K562 (cell line): ENCODE results near the gene MEA1. TPM values are rescaled to one million over a fixed set of nuclear protein-coding genes. Genes with fewer than 3 reads are reported as not detected.

Experiments used
- BCOR ChIP-seq: fragments of 450-650 bp; IDR thresholded peaks from 2 replicates; pipeline ENCODE4 v1.6.1; 2016
- FOXA3 ChIP-seq, 2 experiments: fragments of 450-650 bp in 1 of 2; sonication (generic) in 1 of 2; formaldehyde crosslinking; IDR thresholded peaks in 1 of 2; conservative IDR thresholded peaks in 1 of 2; 2 replicates each; pipeline versions ENCODE4 v1.4.0 to v1.8.0; 2020 to 2022; ENCODE audit warnings: mild to moderate bottlenecking in 2 of 2, missing genetic modification reagents in 1 of 2
- KDM1A ChIP-seq, 2 experiments: fragments of 450-650 bp; IDR thresholded peaks; 2 replicates each; pipeline ENCODE4 v1.6.1; 2016; ENCODE audit warnings: mild to moderate bottlenecking in 2 of 2
- KLF10 ChIP-seq: fragments of 250-450 bp; sonication (Bioruptor Pico); IDR thresholded peaks from 2 replicates; pipeline ENCODE4 v1.6.1; 2021; ENCODE audit warnings: matching md5 sums
- NFIX ChIP-seq: fragments of 250-450 bp; sonication (Bioruptor Pico); IDR thresholded peaks from 2 replicates; pipeline ENCODE4 v1.4.0; 2020; ENCODE audit warnings: low read depth, mild to moderate bottlenecking, moderate library complexity
- PTRF ChIP-seq: fragments of 450-650 bp; IDR thresholded peaks from 2 replicates; pipeline ENCODE4 v1.6.1; 2016; ENCODE audit warnings: mild to moderate bottlenecking, missing genetic modification characterization, missing compliant biosample characterization
- RBM25 ChIP-seq: fragments of 200-400 bp; formaldehyde crosslinking; IDR thresholded peaks from 2 replicates; pipeline ENCODE4 v1.6.1; 2018; ENCODE audit warnings: low read length, low read depth, moderate library complexity; ENCODE audit not compliant: severe bottlenecking
- RHOXF2B ChIP-seq: fragments of 250-450 bp; sonication (Bioruptor Pico); conservative IDR thresholded peaks from 2 replicates; pipeline ENCODE4 v1.5.1; 2021
- SMARCB1 ChIP-seq: IDR thresholded peaks from 2 replicates; pipeline ENCODE4 v1.6.1; 2011; ENCODE audit warnings: improper control_type of control experiment, low read depth; ENCODE audit not compliant: insufficient read length
- SRF ChIP-seq, 2 experiments: fragments of 250-450, 450-650 bp in 1 of 2; sonication (Bioruptor Pico) in 1 of 2; sonication (generic) in 1 of 2; formaldehyde crosslinking; IDR thresholded peaks; 2 replicates each; pipeline versions ENCODE4 v1.5.0 to v1.5.1; 2020 to 2022; ENCODE audit warnings: mild to moderate bottlenecking in 1 of 2, missing genetic modification reagents in 1 of 2
- TARDBP ChIP-seq: fragments of 450-650 bp; IDR thresholded peaks from 2 replicates; pipeline ENCODE4 v1.6.1; 2016
- TBP ChIP-seq: optimal IDR thresholded peaks from 2 replicates; pipeline ENCODE3; 2011; ENCODE audit warnings: low read depth, low read length, improper control_type of control experiment
- ZFP36 ChIP-seq: fragments of 150-350 bp; IDR thresholded peaks from 2 replicates; pipeline ENCODE4 v1.6.1; 2018; ENCODE audit warnings: low read length, low read depth; ENCODE audit not compliant: partially characterized antibody
- ZMIZ1 ChIP-seq, 2 experiments: fragments of 150-350 bp in 1 of 2; IDR thresholded peaks; 2 replicates each; pipeline ENCODE4 v1.6.1; 2012 to 2016; ENCODE audit warnings: low read depth in 2 of 2, low read length in 2 of 2, mild to moderate bottlenecking in 1 of 2, moderate library complexity in 1 of 2
- ZSCAN29 ChIP-seq: fragments of 450-650 bp; IDR thresholded peaks from 2 replicates; pipeline ENCODE4 v1.6.1; 2017
- polyA plus RNA-seq, 8 experiments: library from polyadenylated mRNA; depleted of rRNA in 4 of 8; stranded (reverse) in 5 of 8; unstranded in 3 of 8; fragments of >200 nt; fragmentation: Nextera tagmentation in 2 of 8; fragmentation: Illumina TruSeq in 1 of 8; extraction: Ambion mirVana in 2 of 8; extraction: Trizol in 1 of 8; gene quantifications; 2 replicates each; pipeline versions ENCODE4 v1.2.1 to v1.2.3, GENCODE V29; 2011 to 2014; ENCODE audit warnings: inconsistent platforms in 1 of 8, missing spikeins in 1 of 8
- total RNA-seq, 7 experiments: library from RNA; depleted of rRNA in 6 of 7; stranded (reverse); fragments of >200 nt in 6 of 7; fragmentation: Illumina TruSeq in 2 of 7; extraction: Trizol in 2 of 7; gene quantifications; 2 replicates each; pipeline versions ENCODE4 v1.2.1 to v1.2.3, GENCODE V29; 2011 to 2021; ENCODE audit warnings: low replicate concordance in 1 of 7
- TF ChIP-seq, protein P1 (sequence below): fragments of 250-450 bp; sonication (Bioruptor Pico); IDR thresholded peaks from 2 replicates; pipeline ENCODE4 v1.4.0; 2020
- TF ChIP-seq, protein P2 (sequence below): fragments of 450-650 bp; conservative IDR thresholded peaks from 2 replicates; pipeline ENCODE4 v1.6.1; 2016; ENCODE audit warnings: missing genetic modification characterization, low read depth, mild to moderate bottlenecking, control low read depth, missing compliant biosample characterization
- TF ChIP-seq, protein P3 (sequence below): fragments of 450-650 bp; IDR thresholded peaks from 2 replicates; pipeline ENCODE4 v1.6.1; 2017; ENCODE audit warnings: antibody characterized with exemption

MEA1 gene
- total and polyA plus RNA-seq, 9 of the 15 experiments (the other 6 are each of a cell fraction or from before 2014, with no cell fraction given): 86.8 to 210 (median 152) TPM

GRCh38 chr6:43001843-43002242 lies 11.9 kb downstream of the MEA1 start (continued):
- TF ChIP-seq, protein P1, sequence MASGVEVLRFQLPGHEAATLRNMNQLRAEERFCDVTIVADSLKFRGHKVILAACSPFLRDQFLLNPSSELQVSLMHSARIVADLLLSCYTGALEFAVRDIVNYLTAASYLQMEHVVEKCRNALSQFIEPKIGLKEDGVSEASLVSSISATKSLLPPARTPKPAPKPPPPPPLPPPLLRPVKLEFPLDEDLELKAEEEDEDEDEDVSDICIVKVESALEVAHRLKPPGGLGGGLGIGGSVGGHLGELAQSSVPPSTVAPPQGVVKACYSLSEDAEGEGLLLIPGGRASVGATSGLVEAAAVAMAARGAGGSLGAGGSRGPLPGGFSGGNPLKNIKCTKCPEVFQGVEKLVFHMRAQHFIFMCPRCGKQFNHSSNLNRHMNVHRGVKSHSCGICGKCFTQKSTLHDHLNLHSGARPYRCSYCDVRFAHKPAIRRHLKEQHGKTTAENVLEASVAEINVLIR (CRISPR knock-in tag): no peak
- TF ChIP-seq SRF (CRISPR knock-in tag; IDR thresholded peaks at IDR 0.05) (no peak), RHOXF2B (CRISPR knock-in tag) (no peak), NFIX (CRISPR knock-in tag) (no peak), PTRF (tag) (no peak), KLF10 (CRISPR knock-in tag) (no peak), ZMIZ1 (IDR thresholded peaks at IDR 0.05; ENCODE audit: low read depth in 2 of 2, low read length in 2 of 2) (no peak), SMARCB1 (no peak), FOXA3 (CRISPR knock-in tag; conservative IDR thresholded peaks at IDR 0.05 in 1 of 2, IDR thresholded peaks at IDR 0.05 in 1 of 2) (no peak), ZFP36 (no peak), RBM25 (peak; percentile 58), BCOR (peak; percentile 87), KDM1A (IDR thresholded peaks at IDR 0.05) (peak; percentile 37 to 42; a peak in 2 of 4 replicates), TARDBP (no peak), ZSCAN29 (no peak), TBP (no peak)
- TF ChIP-seq, protein P2, sequence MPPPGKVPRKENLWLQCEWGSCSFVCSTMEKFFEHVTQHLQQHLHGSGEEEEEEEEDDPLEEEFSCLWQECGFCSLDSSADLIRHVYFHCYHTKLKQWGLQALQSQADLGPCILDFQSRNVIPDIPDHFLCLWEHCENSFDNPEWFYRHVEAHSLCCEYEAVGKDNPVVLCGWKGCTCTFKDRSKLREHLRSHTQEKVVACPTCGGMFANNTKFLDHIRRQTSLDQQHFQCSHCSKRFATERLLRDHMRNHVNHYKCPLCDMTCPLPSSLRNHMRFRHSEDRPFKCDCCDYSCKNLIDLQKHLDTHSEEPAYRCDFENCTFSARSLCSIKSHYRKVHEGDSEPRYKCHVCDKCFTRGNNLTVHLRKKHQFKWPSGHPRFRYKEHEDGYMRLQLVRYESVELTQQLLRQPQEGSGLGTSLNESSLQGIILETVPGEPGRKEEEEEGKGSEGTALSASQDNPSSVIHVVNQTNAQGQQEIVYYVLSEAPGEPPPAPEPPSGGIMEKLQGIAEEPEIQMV (tag): no peak
- TF ChIP-seq, protein P3, sequence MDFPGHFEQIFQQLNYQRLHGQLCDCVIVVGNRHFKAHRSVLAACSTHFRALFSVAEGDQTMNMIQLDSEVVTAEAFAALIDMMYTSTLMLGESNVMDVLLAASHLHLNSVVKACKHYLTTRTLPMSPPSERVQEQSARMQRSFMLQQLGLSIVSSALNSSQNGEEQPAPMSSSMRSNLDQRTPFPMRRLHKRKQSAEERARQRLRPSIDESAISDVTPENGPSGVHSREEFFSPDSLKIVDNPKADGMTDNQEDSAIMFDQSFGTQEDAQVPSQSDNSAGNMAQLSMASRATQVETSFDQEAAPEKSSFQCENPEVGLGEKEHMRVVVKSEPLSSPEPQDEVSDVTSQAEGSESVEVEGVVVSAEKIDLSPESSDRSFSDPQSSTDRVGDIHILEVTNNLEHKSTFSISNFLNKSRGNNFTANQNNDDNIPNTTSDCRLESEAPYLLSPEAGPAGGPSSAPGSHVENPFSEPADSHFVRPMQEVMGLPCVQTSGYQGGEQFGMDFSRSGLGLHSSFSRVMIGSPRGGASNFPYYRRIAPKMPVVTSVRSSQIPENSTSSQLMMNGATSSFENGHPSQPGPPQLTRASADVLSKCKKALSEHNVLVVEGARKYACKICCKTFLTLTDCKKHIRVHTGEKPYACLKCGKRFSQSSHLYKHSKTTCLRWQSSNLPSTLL: no peak
